Sigmoid colon (tissue), 3 donors: ENCODE measurements around the gene ELAVL3.

Experiments
- CTCF ChIP-seq, 4 experiments: fragments of 450-650 bp in 3 of 4; fragments of 200-600 bp in 1 of 4; IDR thresholded peaks; one replicate each; pipeline ENCODE4 v1.5.1; 2016 to 2019; ENCODE audit warnings: antibody characterized with exemption in 4 of 4, mild to moderate bottlenecking in 3 of 4, moderate library complexity in 2 of 4
- POLR2A ChIP-seq, 2 donors: fragments of 450-650 bp; IDR thresholded peaks; one replicate each; pipeline ENCODE4 v1.6.1; 2016; ENCODE audit warnings: antibody characterized with exemption in 2 of 2, mild to moderate bottlenecking in 2 of 2, moderate library complexity in 2 of 2

GRCh38 chr19:11444059-11444458 is 36.8 kb downstream of the ELAVL3 start:
- TF ChIP-seq CTCF (IDR thresholded peaks at IDR 0.05), result no peak
- no peak for TF ChIP-seq POLR2A (IDR thresholded peaks at IDR 0.05)
